SU-DHL-6 (cell line): ENCODE measurements around the gene ELOVL6.

Experiments
- CTCF ChIP-seq: fragments of 200-600 bp; sonication (generic); IDR thresholded peaks from one replicate; pipeline ENCODE4 v1.5.1; 2017; ENCODE audit warnings: antibody characterized with exemption, mild to moderate bottlenecking, low read length, moderate library complexity; ENCODE audit not compliant: insufficient read depth, poor library complexity, severe bottlenecking
- EZH2phosphoT487 ChIP-seq: fragments of 200-600 bp; sonication (generic), shearing (Covaris generic); conservative IDR thresholded peaks from 2 replicates; pipeline ENCODE4 v1.6.1; 2018; ENCODE audit warnings: mild to moderate bottlenecking, antibody characterized with exemption, low read length, moderate library complexity, mixed read lengths

- TF ChIP-seq EZH2phosphoT487: no peak
- no peak for TF ChIP-seq CTCF
Measured at GRCh38 chr4:110055158-110055768, 143.2 kb downstream of the ELOVL6 start.
